DMS153 treated with DMSO at 0.1 percent for 48 hours (cell line): ENCODE measurements around the gene LMF2.

Source experiments
- DNase-seq: peaks from one replicate; lab custom pipeline; 2025; ENCODE audit not compliant: unreplicated experiment; lab: John Stamatoyannopoulos, UW

The LMF2 gene

DNA sequence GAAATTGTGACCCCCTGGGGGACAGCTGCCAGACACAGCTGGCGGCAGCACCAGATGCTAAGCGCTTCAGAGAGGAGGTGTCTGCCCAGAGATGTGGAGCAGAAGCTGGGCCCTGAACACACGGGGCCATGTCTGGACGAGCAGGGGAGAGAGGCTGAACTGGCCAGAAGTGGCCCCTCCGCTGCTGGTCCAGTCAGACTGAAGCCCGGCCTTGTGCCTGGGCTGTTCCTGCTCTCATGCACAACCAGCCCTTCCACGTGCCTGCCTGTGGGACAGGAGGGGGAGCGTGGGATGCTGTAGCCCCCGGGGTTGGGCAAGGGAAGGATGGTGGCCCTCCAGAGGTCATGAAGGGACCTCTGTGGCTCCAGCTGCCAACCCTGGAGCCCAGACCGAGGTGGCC is 24.4 kb downstream of the LMF2 start:
- DNase-seq: no peak

DNA sequence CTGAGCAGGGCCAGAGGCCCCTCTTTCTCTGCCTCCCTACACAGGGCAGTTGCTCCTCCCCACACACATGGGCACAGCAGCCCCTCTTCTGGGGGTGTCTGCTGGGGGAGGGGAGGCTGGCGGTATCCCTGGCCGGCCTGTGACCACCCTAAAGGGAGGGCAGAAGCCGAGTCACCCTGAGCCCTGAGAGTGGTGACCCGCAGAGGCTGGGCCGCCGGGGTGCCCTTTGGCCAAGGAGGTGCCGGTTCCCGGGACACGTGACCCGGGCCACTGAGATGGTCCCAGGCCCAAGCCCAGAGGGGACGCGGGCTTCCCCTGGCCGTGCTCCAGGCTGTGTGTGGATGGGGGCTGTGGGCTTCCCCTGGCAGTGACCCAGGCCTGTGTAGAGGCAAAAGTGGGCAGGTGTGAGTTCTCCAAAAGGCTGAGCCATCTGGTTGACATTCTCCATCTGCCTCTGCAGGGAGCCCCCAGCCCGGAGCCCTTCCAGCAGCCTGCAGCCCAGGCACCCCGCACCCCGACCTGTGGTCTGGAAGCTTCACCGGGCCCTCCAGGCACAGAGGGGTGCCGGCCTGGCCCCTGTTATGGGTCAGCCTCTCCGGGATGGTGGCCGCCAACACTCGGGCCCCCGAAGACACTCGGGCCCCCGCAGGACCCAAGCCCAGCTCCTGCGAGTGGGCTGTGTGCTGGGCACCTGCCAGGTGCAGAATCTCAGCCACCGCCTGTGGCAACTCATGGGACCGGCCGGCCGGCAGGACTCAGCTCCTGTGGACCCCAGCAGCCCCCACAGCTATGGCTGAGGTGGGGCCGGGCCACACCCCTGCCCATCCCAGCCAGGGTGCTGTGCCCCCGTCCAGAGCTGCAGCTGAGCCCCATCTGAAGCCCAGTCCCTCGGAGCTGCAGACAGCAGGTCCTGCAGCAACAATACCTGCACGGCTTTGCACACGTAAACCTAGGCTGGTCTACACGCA is 25.1 kb downstream of the LMF2 start:
- DNase-seq: no peak

DNA sequence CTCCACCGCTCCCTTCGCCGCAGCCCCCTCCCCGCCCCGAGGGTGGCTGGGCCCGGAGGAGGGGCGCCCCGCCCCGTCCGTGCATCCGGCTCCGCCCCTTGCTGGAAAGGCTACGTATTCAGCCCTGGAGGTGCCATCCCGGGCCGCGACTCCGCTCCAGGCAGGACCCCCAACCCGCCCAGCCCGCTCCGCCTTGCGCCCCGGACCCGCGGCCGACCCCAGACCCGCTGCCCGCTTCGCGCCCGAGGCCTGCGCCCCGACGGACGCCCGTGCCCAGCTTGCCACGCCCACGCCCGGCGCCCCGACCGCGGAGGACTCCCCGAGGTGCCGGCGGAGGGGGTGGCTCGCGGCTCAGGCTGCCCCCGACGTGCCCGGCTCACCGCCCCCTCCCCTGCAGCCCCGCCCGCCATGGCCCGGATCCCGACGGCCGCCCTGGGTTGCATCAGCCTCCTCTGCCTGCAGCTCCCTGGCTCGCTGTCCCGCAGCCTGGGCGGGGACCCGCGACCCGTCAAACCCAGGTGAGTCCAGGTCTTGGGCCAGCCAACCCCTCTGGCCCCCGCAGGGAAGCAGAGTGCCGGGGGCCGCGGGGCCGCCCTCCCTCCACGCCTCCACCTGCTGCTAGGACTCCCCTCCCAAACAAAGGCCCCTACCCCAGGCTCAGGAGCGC is 25.9 kb downstream of the LMF2 start, which contains the start of gene ADM2:
ADM2 (plus strand) TSS at position 104 of the 667 bp plus-strand sequence; CDS start at position 409, 305 bp downstream.
- DNase-seq: no peak

DNA sequence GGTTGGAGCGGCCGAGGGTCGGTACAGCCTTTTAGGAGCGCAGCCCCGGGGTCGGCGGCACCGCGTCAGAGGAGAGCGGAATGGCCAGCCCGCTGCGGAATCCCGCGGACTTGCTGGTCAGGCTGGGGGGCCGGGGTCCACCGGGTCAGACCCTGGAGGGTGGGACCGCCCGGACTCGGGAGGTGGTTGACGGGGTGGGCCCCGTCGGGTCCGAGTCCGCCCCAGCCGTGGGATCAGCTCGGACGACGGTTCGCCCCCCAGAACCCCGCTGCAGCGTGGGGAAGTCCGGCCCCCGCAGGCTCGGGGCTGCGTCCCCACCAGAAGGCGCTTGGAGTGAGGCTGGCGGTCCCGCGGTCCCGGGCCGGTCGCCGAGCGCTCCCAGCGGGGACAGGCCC is 26.5 kb downstream of the LMF2 start:
- no peak for DNase-seq

GRCh38 chr22:50479721-50480120 is 27.8 kb downstream of the LMF2 start:
- no peak for DNase-seq

- DNase-seq: no peak
These were observed 29.6 kb downstream of the LMF2 start for GRCh38 chr22:50477923-50478322.

DNA sequence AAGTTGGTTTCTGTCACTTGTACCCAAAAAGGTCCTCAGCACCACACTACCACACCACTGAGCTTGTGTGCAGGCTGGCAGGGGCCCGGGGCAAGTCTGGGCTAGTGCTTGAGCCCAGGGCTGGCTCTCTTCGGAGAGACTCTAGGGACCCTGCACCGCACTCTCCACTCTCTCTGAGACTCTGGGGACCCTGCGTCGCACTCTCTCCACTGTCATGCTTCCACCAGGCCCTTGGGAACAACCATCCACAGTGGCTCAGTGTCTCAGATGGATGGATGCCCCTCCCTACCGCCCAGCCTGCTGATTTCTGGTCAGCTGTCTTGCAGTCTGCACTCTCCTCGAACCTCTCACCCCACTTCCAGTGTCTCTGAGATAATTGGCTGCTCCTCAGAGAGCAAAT is 30.6 kb downstream of the LMF2 start:
- no peak for DNase-seq

GRCh38 chr22:50475652-50476002 is 31.9 kb downstream of the LMF2 start:
- no peak for DNase-seq

DNA sequence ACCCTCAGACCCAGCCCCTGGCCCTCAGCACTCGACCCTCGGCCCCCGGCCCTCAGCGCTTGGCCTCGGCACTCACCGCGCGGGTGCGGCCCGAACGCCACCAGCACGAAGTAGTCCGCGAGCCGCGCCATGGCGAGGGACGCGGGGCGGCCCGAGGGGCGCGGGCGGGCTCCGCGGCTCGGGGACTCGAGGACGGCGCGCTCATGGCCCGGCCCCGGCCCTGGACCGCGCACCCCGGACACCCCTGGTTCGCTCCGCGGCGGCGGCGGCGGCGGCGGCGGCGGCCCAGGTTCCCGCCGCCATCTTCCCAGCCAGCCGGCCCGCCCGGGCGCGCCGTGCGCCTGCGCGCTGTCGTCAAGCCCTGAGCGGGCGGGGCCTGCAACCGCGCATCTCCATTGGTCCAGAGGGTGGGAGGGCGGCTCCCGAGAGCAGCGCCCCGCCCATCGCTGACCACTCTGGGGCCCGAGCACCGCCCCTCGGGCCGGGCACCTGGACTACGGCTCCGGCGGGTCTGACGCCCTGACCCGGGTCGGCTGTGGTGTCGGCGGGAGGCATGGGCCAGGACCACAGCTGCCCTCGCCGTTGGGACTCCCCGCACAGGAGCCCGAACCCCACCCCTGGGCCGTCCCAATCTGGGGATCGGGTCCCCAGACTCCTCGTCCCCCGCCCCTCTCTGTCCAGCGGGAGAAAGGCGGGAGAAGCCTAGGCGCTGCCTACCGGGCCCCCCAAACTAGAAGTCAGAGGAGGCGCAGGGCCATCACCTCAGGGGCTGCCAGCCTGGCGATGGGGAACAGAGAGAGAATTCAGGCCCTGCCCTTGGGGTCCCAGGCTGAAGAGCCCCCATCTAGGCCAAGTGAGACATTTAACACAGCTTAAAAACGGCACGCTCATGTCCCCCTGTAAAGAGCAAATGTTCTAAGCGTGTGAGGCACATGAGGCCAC is 32.5 kb downstream of the LMF2 start, which contains the start of gene SBF1:
SBF1 (minus strand) TSS at position 326 of the 942 bp plus-strand sequence; CDS start at position 131, 195 bp downstream.
- DNase-seq: peak; percentile 72

- DNase-seq: no peak
These were observed 33.4 kb downstream of the LMF2 start for GRCh38 chr22:50473855-50474671.

DNA sequence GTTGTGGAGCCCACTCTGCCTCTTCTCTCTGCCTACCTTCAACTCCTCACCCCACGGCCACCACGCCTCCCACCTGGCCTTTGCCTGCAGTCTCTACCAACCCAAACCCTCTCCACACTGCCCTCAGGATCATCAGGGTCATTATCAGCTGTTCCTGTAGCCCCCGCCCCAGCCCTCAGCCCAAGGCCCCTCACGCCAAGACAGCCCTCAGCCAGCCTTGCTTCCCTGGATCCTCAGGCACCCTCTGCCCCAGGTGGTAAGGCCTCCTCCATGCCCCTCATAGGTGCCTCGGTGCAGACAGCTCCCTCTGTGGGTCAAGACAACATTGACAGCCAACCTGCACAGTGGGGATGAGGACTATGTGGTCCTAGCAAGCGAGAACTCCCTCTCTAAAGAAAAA is 34.4 kb downstream of the LMF2 start:
- DNase-seq: no peak

DNA sequence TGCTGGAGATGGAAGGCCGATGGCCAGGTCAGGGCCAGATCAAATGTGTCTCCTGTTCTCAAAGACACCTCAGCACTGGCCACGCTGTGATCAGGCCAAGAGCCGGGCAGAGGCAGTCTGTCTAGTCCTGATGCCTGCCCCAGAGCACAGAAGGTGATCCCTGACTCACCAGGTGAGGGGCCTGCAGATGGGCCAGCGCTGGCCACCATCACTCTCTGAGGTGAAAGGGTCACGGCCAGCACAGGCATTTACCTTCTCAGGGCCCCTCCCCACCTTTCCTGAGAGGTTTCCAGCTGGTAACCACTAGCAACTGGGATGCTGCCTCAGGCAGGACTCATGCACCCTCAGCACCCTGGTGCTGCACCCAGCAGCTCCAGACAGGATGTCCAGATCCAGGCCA is 35.5 kb downstream of the LMF2 start:
- no peak for DNase-seq

DNA sequence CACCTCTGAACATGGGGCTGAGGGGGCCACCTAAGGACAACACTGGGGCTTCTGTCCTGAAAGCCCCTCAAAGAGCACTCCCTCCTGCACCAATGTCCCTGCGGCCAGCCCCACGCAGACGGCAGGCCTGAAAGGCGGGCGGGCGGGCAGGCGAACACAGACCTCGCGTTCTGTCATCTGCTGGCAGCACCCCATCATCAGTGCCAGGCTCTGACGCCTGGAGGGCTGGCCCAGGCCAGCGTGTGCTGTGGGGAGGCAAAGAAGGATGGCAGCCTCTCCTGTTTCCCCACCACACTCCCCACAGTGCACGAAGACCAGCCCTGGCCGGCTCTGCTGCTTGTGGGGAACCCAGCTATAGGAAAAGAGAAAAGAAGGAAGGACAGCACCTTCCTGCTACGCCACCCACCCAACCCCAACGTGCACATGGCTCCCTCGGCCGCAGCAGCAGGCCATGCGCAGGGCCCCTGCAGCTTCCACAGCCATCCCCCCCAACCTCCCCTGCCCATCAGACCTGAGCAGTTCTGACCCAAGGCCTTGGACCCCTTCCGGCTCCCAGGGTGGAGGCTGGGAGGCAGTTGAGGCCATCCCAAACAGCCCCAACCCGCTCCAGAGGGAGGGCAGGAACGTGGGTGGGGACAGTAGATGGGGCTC is 36.2 kb downstream of the LMF2 start:
- no peak for DNase-seq

GRCh38 chr22:50470491-50470890 is 37.0 kb downstream of the LMF2 start:
- DNase-seq: no peak

DNA sequence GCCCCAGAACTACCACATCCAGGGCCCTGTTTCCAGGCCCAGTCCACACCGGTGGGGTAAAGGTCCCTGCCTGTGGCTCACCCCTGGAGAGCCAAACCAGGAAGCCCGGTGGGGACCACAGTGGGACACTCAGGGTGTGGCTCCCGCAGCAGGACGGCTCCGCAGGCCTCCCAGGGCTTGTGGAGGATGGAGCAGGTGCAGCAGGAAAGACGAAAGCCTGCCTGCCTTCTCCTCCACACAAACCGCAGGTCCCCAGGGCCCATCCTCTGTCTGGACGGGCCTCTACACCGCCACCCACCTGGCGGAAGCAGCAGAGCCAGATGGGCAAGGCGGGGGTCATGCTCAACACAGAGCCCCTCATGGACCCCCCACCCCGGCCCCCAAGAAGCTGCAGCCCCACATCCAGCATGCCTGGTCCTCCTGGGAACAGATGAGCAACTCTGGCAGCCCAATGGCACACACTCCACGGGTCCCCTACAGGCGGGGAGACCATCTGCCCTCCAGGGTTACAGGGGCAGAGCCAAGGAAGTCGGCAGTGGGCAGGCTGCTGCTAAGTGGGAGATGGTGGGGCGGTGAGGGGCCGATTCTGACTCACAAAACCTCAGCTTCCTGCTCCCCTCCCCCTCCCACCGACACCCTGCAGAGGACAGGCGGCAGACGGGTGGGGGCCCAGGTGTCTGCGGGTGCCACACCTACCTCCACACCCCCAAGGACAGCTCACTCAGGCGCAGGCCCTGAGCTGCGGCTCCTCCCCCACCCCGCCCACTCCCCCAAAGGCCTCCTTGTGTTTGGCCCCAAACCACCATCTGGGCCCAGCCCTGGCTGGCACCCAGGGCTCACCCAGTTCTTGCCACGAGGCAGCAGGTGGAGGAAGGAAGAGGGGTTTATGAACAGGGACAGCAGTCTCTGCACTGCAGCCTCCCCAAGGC is 37.9 kb downstream of the LMF2 start:
- peak; percentile 59 for DNase-seq

- no peak for DNase-seq
These were observed 38.9 kb downstream of the LMF2 start for GRCh38 chr22:50468626-50469025.

GRCh38 chr22:50467773-50468440 is 39.6 kb downstream of the LMF2 start:
- DNase-seq: no peak

- no peak for DNase-seq
These were observed 40.2 kb downstream of the LMF2 start for GRCh38 chr22:50467341-50467740.
